OCI-M2 (cell line): Measurements from ENCODE around the gene CAPN11.
"Not testable (repeated sequence)": the region's sequence is repeated elsewhere in the genome, so short reads cannot be mapped to it uniquely, and the experiment has no call there.

Experiments
- DNase-seq: peaks from one replicate; lab custom pipeline; 2025; ENCODE audit not compliant: unreplicated experiment; lab: John Stamatoyannopoulos, UW

CAPN11 gene

DNA sequence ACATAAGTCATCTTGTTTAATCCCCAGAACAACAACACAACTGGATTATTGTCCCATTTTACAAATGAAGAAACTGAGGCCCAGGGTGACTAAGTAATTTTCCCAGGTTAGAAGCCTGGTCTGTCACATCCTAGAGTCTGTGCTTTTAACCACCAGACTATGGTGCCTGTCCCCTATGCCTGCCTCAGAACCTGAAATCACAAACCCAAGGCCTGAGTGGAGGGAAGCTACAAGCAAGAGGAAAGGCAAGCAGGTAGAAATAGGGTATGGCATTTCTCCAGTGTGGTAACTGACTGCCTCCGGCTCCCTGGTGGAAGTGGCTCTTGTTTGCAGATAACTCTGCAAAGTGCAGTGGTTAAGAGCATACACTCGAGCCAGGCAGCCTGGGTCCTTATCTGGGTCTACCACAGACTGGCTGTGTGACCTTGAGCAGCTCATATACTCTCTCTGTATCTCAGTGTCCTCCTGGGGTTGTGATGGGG lies 28.7 kb upstream of the CAPN11 start:
- DNase-seq, result no peak

DNA sequence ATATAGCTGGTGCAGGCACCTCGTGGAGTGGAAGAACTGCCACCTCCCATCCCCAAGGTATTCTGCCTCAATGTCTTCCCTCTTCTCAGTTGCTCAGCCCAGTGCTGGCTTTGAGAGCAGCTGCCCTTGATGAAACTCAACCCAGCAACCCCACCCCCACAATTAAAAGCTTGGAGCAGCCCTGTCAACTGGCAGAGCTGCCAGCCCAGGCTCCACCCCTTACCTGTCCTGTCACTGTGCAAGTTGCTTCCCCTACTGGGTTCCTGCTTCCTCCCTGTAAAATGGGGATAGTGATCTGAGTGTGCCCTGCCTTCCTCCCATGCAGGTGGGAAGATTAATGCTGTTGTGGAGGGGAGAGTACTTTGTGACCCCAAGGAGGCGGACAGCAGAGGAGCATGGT lies 26.7 kb upstream of the CAPN11 start:
- no peak for DNase-seq

DNA sequence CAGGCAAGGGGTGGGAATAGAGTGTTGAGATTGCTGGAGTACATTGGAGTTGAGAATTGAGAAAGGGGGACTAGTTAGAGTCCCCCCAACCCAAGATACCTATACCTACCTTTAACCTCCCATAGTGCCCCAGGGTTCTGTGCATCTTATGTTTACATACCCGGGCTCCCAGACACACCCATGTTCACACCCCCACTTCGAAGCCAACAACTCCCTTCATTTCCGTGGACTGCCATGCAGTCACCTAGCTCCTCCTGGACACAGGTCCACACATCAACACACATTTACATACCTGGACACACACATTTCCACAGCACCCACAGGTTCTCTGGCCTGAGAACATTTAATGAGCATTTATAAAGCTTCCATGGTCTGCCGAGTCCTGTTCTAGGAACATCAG lies 26.1 kb upstream of the CAPN11 start:
- no peak for DNase-seq

DNA sequence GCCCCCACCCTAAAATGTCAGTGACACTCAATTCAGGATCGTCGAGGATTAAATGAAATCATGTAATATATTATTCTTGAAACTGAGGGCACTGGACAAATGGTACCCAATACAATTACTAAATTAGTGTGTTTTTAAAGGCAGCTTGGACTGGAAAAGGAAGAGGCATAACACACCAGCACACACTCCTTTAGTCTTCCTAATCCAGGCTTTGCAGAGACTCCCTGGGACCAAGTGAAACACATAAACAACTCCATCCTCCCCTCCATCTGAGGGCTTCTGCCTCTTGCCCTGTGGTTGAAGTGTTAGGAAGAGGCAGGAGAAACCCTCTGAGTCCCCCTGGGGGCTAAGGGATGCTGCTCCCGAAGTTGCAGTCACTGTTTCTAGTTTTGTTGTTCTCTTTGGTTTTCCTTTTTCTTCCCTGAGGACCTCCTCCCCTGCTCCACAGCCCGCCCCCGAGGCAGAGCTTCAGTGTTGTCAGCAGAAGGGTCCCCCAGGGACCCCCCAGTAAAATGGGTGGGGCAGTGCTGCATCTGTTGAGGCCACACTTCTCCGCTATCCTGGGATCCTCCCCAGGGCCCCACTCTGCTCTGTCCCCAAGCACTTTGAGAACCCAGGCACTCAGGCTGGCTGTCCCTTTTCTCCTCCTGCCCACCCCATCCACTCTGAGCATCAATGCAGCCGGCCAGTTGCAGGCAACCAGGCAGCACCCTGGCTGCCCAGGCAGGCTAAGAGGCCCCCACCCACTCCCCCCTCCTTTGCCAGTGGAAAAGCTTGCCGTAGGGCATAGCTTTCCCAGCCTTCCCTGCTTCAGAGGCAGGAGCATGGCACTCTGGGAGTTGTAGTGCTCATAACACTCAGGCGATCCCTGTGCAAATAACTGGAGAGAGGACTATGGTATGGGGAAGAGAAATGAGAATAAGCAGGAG lies 25.4 kb upstream of the CAPN11 start:
- DNase-seq, result no peak

DNA sequence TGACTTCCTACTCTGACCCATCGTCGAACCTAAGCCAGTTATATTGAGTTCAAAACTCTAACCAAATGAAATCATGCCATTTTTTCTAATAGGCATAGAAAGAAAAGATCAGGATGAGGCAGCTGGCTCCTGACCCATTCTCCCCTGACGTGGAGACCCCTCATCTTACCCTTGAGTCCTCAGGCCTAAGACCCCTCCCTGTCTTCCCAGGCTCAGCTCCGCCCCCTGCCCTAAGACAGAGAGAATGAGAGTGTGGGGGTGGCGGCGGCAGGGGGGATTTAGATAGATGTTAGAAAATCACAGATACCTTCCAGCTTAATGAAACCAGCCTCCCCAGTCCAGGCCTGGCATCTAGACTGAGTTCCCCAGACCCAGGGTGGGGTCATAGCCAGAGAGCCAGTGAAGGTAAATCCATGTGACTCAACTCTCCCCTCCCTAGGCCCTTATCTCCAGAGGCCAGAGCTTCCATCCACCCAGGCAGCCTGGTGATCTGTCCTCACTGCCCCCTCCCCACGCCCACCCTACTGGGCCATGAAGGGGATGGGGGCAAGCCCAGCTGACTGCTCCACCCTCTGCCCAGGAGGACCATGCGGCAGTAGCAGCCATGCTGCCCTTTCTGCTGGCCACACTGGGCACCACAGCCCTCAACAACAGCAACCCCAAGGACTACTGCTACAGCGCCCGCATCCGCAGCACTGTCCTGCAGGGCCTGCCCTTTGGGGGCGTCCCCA lies 24.5 kb upstream of the CAPN11 start:
- peak; percentile 40 for DNase-seq

DNA sequence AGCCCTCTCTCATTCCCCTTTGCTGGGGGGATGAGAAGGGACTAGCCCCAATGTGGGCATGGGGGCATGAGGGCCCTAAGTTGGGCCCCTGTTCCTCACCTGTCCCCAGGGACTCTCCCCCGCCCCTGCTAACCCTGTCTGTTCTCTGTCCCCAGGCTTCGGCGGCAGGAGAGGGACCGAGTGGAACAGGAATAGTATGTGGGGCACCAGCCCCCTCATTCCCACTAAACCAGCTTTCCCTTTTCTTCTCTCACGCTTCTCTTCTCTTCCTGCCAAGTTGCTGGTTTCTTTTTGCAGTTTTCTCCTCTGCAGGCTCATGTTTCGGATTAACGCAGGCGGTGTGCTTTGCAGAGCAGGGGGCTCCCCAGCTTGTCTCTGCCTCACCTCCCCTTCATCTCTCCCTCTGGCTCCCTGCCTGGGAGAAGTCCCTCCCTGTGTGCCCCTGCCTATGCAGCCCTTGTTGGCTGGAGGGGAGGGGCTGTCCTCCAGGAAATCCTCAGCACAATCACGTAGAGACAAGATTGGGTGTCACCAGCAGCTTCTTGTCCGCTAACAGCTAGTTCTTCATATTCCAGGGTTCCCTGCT lies 23.4 kb upstream of the CAPN11 start:
- DNase-seq, result no peak

DNA sequence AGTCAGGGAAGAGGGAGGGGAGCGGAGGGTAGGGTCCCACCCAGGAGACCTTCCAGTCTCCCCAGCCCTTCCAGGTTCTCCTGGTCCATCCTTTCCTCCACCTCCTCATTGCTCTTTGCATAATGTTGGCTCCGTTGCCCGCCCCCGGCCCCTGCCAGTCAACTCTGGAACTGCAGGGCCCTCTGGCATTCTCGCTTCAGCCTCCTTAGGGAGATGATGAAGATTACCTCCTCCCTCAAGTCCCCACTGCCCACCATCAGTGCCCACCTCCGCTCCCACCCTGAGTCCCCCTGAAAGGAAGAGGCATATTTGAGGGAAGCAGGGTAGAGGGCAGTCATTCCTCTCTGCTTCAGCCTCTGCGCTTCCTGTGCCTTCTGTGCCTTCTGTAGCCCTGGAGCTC lies 22.7 kb upstream of the CAPN11 start:
- no peak for DNase-seq

DNA sequence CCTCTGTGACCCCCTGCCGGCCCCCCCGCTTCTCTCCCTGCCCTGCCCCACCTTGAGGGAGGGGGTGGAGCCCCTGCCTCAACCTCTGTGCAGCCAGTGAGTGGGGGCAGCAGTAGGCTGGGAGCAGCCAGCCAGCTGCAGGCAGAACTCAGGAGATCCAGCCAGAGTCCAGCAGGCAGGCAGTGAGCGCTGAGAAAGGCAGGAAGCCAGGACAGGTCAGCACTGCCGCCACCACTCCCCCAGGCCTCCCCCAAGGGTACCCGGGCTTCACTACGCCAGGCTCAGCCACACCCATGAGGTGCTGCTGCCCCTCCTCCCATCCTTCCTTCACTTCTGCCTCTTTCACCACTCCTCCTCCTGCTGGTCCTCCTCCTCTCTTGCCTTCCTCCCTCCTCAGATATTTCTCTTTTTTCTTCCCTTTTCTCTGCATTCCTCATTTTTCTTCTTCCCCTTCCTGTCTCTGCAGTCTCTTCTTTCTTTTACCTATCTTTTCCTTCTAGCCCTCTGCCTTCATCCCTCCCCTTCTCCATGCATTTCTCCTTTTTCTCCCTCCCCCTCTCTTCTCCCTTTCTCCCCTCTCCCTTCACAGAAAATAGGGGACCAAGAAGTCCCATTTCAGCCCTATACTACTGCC lies 19.8 kb upstream of the CAPN11 start:
- no peak for DNase-seq

DNA sequence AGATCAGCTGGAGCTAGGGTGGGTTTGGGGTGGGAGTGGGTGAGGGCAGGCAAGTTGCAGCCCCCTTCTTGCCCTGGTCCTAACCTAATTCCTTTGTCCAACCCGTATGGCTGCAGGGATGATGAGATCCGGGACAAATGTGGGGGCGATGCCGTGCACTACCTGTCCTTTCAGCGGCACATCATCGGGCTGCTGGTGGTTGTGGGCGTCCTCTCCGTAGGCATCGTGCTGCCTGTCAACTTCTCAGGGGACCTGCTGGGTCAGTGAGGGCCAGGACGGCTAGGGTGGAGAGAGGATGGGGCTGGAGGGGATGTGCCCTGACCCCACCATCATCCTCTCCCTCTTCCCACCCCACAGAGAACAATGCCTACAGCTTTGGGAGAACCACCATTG lies 19.3 kb upstream of the CAPN11 start:
- DNase-seq, result no peak

DNA sequence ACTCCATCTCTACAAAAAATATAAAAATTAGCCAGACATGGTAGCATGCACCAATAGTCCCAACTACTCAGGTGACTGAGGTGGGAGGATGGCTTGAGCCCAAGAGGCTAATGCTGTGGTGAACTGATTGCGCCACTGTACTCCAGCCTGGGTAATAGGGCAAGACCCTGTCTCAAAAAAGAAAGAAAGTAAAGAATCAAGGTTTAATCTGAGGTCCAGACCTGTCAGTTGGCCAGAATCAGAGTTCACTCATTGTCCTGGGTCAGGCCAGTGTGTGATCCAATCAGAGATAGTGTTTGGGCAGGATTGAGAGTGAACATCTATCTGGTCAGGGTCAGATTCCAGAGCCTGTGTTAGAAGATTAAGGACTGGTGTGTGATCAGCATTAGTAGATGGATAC lies 15.8 kb upstream of the CAPN11 start:
- DNase-seq, result no peak

DNA sequence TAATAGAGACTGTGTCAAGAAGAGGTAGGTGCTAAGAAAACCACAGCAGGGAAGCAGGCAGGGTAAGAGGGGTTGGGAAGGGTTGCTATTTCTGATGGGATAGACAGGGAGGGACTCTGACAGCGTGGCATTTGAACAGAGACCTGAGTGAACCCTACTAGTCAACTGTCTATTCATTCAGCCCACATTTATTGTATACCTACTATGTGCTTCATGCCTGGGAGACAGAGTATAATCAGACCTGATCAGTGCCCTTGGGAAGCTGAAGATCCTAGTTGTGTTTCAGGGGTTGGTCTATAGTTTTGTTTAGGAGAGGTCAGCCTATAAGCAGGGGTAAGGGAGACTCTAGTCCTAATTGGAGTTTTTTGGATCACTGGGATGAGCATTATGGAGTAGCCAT lies 14.9 kb upstream of the CAPN11 start:
- no peak for DNase-seq

DNA sequence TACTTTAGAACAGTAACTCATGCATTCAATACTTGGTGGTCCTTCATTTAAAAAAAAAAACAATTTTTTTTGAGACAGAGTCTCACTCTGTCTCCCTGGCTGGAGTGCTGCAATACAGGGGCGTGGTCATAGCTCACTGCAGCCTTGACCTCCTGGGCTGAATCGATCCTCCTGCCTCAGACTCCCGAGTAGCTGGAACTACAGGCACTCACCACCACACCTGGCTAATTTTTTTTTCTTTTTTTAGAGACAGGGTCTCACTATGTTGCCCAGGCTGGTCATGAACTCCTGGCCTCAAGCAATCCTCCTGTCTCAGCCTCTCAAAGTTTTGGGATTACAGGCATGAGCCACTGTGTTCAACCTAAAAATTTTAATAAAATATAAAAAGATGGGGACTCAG lies 14.1 kb upstream of the CAPN11 start:
- DNase-seq, result not testable (repeated sequence)

DNA sequence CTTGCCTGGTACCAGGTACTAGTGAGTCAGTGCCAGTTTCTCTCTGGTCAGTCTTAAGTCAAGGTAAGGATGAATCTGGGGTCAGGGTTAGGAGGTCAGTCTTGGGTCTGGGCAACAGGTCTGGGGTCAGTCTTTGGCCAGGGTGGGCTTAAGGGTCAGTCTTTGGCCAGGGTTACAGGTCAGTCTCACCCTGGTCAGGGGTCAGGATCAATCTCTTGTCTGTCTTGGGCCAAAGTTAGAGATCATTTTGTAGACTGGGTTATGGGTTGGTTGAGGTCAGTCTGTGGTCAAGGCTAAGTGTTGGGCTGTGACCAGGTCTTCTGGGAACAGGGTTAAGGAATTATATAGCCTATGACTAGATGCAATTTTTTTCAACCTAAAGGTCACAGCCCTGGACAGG lies 12.8 kb upstream of the CAPN11 start:
- no peak for DNase-seq

DNA sequence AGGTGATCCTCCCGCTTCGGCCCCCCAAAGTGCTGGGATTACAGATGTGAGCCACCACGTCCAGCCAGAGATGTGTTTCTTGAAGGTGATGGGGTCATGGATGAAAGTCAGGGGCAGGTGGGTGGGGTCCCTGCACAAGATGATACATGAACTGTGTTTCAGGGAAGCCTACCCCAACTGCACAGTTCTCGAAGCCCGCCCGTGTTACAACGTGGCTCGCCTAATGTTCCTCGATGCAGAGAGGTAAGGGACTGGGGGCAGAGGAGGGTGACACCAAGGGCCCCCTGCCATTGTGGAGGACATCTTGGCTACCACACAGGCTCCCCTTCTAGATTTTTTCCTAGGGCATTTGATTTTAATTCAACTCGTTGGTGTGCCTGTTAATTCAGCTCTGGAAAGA lies 11.9 kb upstream of the CAPN11 start:
- no peak for DNase-seq

DNA sequence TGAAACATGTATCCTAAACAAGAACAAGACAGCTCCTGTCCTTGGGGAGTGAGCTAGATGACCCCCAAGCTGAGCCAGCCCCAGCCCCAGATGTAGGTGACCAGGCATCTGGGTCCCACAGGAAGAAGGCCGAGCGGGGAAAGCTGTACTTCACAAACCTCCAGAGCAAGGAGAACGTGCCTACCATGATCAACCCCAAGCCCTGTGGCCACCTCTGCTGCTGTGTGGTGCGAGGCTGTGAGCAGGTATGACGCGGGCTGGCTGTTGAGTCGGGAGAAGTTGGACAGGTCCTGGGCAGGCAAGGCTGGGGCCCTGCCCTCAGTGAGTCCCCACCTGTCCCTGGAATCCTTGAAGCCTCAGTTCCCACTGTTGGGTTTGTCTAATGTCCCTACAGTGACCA lies 11.4 kb upstream of the CAPN11 start:
- DNase-seq, result no peak

DNA sequence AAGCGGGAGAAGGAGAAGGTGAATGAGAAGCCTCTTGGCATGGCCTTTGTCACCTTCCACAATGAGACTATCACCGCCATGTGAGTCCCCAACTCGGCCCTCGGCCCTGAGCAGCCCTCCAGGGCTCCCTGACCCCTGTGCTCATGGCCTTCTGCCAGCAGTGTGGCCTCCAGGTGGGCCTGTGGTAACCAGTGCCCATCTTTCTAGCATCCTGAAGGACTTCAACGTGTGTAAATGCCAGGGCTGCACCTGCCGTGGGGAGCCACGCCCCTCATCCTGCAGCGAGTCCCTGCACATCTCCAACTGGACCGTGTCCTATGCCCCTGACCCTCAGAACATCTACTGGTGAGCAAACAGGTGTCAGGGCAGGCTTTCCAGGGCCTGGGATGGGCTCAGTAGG lies 10.3 kb upstream of the CAPN11 start:
- no peak for DNase-seq

DNA sequence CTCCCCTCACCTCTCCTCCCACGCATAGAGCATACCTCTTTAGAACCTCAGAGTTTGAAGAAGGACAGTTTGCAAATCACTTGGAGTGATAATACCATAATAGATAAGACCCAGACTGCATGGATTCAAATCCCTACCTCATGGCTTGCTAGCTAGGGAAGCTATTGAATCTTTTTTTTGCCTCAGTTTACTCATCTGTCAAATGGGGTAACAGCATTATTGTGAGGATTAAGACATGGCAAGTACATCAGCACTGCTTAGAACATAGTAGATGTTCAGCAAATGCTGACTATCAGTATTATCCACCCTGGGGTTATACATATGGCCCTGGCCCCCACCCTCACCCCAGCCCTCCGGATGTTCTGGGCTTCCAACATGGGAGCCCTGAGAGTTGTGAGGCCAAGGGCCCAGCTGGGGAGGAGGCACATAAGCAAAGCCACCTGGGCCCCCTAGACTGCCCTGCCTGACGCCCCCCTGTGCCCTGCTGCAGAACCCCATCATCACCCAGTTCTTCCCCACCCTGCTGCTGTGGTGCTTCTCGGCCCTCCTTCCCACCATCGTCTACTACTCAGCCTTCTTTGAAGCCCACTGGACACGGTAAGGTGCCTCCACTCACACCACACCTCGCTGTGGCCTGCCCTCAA lies 9.1 kb upstream of the CAPN11 start:
- DNase-seq, result no peak

DNA sequence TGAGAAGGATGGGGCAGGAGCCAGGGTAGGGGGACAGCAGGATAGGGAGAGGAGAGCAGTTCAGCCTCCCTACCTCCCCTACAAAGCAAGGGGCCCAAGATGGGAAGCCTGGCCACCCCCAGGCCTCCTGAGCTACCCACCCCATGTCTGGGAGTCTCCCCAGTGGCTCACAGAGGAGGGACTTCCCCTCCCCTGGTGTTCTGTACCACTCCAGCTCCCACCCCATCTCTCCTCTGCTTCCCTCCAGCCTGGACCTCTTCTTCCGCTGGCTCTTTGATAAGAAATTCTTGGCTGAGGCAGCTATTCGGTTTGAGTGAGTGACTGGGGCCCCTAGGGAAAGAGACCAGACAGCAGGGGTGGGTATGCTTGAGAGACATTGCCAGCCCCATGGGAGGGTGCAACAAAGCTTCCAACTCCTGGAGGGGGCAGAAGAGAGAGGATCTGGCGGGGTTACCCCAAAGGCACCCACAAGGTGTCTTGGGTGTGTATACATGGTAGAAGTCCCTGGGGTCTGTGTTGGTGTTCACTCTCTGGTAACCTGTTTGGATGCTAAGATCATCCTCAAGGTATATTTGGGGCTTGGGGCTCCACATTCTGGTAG lies 8.2 kb upstream of the CAPN11 start:
- no peak for DNase-seq

DNA sequence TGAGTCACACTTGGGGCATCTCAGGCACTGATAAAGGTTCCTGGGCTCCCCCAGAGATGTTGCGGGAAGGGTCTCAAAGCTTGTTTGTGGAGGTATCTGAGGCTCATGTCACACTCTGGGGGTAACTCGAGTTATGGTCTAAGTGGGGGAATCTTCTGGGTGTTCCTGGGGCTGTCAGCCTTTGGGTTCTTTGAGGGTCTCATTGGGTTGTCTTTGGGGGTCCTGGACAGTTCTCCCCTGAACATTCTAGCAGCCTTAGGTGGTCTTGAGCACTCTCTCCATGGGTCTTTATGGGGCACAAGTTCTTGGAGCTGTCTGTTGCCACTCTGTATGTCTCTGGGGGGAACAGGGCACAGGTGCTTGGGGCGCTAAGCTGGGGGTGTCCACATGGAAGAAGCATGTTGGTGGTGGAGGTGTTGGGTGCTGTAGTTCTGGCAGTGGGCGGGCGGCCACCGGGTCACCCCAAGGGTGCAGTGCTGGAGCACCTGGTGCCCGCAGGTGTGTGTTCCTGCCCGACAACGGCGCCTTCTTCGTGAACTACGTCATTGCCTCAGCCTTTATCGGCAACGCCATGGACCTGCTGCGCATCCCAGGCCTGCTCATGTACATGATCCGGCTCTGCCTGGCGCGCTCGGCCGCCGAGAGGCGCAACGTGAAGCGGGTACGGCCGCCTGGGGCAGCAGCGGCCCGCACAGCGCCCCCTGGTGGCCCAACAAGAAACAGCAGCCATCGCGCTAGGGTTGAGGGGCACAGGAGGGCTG lies 7.1 kb upstream of the CAPN11 start:
- DNase-seq, result no peak

DNA sequence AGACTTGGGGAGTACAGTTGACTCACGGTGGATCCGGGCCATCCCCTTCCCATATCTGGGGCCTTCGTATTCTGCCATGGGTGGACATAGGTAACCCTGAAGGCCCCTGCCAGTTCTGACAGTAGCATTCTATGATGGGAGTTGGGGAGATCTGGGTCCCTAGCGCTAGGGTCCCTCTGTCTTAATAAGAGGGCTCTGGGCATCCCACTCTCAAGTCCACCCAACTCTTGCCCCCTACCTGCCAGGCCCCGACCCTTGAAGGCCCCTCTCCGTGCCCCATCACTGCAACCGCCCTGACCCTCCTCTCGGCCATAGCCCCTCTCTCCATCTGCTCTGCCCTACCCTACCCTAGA lies 6.5 kb upstream of the CAPN11 start:
- DNase-seq, result no peak
